Measurements from ENCODE around the gene CYP4F8. TPM values are rescaled to one million over a fixed set of nuclear protein-coding genes. Genes with fewer than 3 reads are reported as not detected.
"Not testable (repeated sequence)": the region's sequence is repeated elsewhere in the genome, so short reads cannot be mapped to it uniquely, and the experiment has no call there.

CYP4F8 gene
- total RNA-seq: not detected in 2 replicates

- DNase-seq (ENCODE audit: low read depth): no peak
These were observed at the start of gene CYP4F8 for GRCh38 chr19:15614507-15615379. Gene CYP4F8, plus strand, starts transcription at chr19:15615218. Its CDS starts 399 bp downstream, at chr19:15615617.

GRCh38 chr19:15570420-15570819 lies 44.6 kb upstream of the CYP4F8 start:
- no peak for DNase-seq (ENCODE audit: low read depth)

- DNase-seq (ENCODE audit: low read depth): no peak
These were observed 39.6 kb upstream of the CYP4F8 start for GRCh38 chr19:15575406-15575805.

GRCh38 chr19:15576526-15577156 lies 38.4 kb upstream of the CYP4F8 start:
- DNase-seq (ENCODE audit: low read depth): no peak

- no peak for DNase-seq (ENCODE audit: low read depth)
These were observed 37.7 kb upstream of the CYP4F8 start for GRCh38 chr19:15577184-15577771.

GRCh38 chr19:15583346-15583745 lies 31.7 kb upstream of the CYP4F8 start:
- DNase-seq (ENCODE audit: low read depth): no peak

GRCh38 chr19:15584095-15584494 lies 30.9 kb upstream of the CYP4F8 start:
- DNase-seq (ENCODE audit: low read depth): no peak

GRCh38 chr19:15584541-15585115 lies 30.4 kb upstream of the CYP4F8 start:
- DNase-seq (ENCODE audit: low read depth): peak; percentile 18

GRCh38 chr19:15587663-15588062 lies 27.4 kb upstream of the CYP4F8 start:
- DNase-seq (ENCODE audit: low read depth): no peak

- DNase-seq (ENCODE audit: low read depth): no peak
These were observed 26.8 kb upstream of the CYP4F8 start for GRCh38 chr19:15588265-15588664.

- no peak for DNase-seq (ENCODE audit: low read depth)
These were observed 25.1 kb upstream of the CYP4F8 start for GRCh38 chr19:15589760-15590451.

GRCh38 chr19:15591796-15592195 lies 23.2 kb upstream of the CYP4F8 start:
- no peak for DNase-seq (ENCODE audit: low read depth)

- DNase-seq (ENCODE audit: low read depth): not testable (repeated sequence)
These were observed 22.5 kb upstream of the CYP4F8 start for GRCh38 chr19:15592506-15592905.

GRCh38 chr19:15593766-15594165 lies 21.3 kb upstream of the CYP4F8 start:
- not testable (repeated sequence) for DNase-seq (ENCODE audit: low read depth)

GRCh38 chr19:15595069-15595468 lies 19.9 kb upstream of the CYP4F8 start:
- no peak for DNase-seq (ENCODE audit: low read depth)

- DNase-seq (ENCODE audit: low read depth): not testable (repeated sequence)
These were observed 6.8 kb upstream of the CYP4F8 start for GRCh38 chr19:15607978-15608925.

GRCh38 chr19:15609261-15609660 lies 5.8 kb upstream of the CYP4F8 start:
- DNase-seq (ENCODE audit: low read depth): no peak

GRCh38 chr19:15612342-15612741 lies 2.7 kb upstream of the CYP4F8 start:
- DNase-seq (ENCODE audit: low read depth): no peak

GRCh38 chr19:15613338-15613737 lies 1.7 kb upstream of the CYP4F8 start:
- DNase-seq (ENCODE audit: low read depth): no peak

- DNase-seq (ENCODE audit: low read depth): no peak
These were observed 508 bp downstream of the CYP4F8 start for GRCh38 chr19:15615526-15615925.

GRCh38 chr19:15616183-15616582 lies 1.2 kb downstream of the CYP4F8 start:
- no peak for DNase-seq (ENCODE audit: low read depth)
